BLaER1 (cell line): ENCODE measurements around the gene GRN.

Experiments used
- H3K27ac ChIP-seq: shearing (Covaris generic); formaldehyde crosslinking; 2 replicates; pipeline ENCODE4 v1.8.1; 2022
- H3K27me3 ChIP-seq: shearing (Covaris generic); formaldehyde crosslinking; 2 replicates; pipeline ENCODE4 v1.8.1; 2022
- H3K36me3 ChIP-seq: shearing (Covaris generic); formaldehyde crosslinking; 2 replicates; pipeline ENCODE4 v1.8.1; 2022
- H3K4me1 ChIP-seq: shearing (Covaris generic); formaldehyde crosslinking; 2 replicates; pipeline ENCODE4 v1.8.1; 2022
- H3K4me2 ChIP-seq: shearing (Covaris generic); formaldehyde crosslinking; 2 replicates; pipeline ENCODE4 v1.8.1; 2022
- H3K4me3 ChIP-seq: shearing (Covaris generic); formaldehyde crosslinking; 2 replicates; pipeline ENCODE4 v1.8.1; 2022
- H3K9ac ChIP-seq: shearing (Covaris generic); formaldehyde crosslinking; 2 replicates; pipeline ENCODE4 v1.8.1; 2022
- H3K9me3 ChIP-seq: shearing (Covaris generic); formaldehyde crosslinking; 2 replicates; pipeline ENCODE4 v1.8.1; 2022
- H4K20me1 ChIP-seq: shearing (Covaris generic); formaldehyde crosslinking; 2 replicates; pipeline ENCODE4 v1.8.1; 2022
- Cebpa-rat ChIP-seq: shearing (Covaris generic); IDR thresholded peaks from 2 replicates; pipeline ENCODE4 v1.8.1; 2022

Gene GRN

GRCh38 chr17:44383363-44383762 is 38.3 kb downstream of the GRN start:
- H4K20me1 ChIP-seq, result no peaks in the 10 kb centered on the region
- no peaks in the 10 kb centered on the region for H3K36me3 ChIP-seq
- no peak overlapping the region for H3K9ac ChIP-seq
- peaks cover 17% of the 10 kb centered on the region for H3K4me1 ChIP-seq
- H3K27ac ChIP-seq, result no peak overlapping the region
- TF ChIP-seq Cebpa-rat, result no peak
- no peaks in the 10 kb centered on the region for H3K27me3 ChIP-seq
- no peaks in the 10 kb centered on the region for H3K9me3 ChIP-seq
- no peak overlapping the region for H3K4me2 ChIP-seq
- no peak overlapping the region for H3K4me3 ChIP-seq

GRCh38 chr17:44383861-44384260 is 38.8 kb downstream of the GRN start:
- Histone ChIP-seq H3K9ac (no peak overlapping the region), H3K4me1 (peaks cover 17% of the 10 kb centered on the region), H4K20me1 (no peaks in the 10 kb centered on the region), H3K9me3 (no peaks in the 10 kb centered on the region), H3K36me3 (no peaks in the 10 kb centered on the region), H3K4me3 (no peak overlapping the region), H3K27ac (no peak overlapping the region), H3K27me3 (no peaks in the 10 kb centered on the region), H3K4me2 (no peak overlapping the region)
- TF ChIP-seq Cebpa-rat, result no peak

GRCh38 chr17:44384281-44384822 is 39.2 kb downstream of the GRN start:
- Histone ChIP-seq H3K4me3 (peak overlapping the region; percentile 69; the same call in 1 of the 2 replicates), H3K9me3 (no peaks in the 10 kb centered on the region), H3K36me3 (no peaks in the 10 kb centered on the region), H4K20me1 (no peaks in the 10 kb centered on the region), H3K27ac (no peak overlapping the region), H3K4me1 (peaks cover 20% of the 10 kb centered on the region), H3K9ac (no peak overlapping the region; the same call in 1 of the 2 replicates), H3K27me3 (no peaks in the 10 kb centered on the region), H3K4me2 (peak overlapping the region; percentile 99)
- TF ChIP-seq Cebpa-rat, result no peak

GRCh38 chr17:44384823-44385286 is 39.8 kb downstream of the GRN start:
- H3K9me3 ChIP-seq, result no peaks in the 10 kb centered on the region
- no peak for TF ChIP-seq Cebpa-rat
- no peaks in the 10 kb centered on the region for H3K27me3 ChIP-seq
- no peaks in the 10 kb centered on the region for H4K20me1 ChIP-seq
- peak overlapping the region; percentile 27; the same call in 1 of the 2 replicates for H3K27ac ChIP-seq
- no peaks in the 10 kb centered on the region for H3K36me3 ChIP-seq
- H3K4me2 ChIP-seq, result peak overlapping the region; percentile 99
- H3K4me3 ChIP-seq, result peak overlapping the region; percentile 69
- peak overlapping the region; percentile 56 for H3K9ac ChIP-seq
- peaks cover 25% of the 10 kb centered on the region for H3K4me1 ChIP-seq

- Histone ChIP-seq H3K27ac (peak overlapping the region; percentile 59), H3K4me2 (peak overlapping the region; percentile 99), H3K4me1 (peaks cover 31% of the 10 kb centered on the region), H3K9ac (peak overlapping the region; percentile 80), H3K4me3 (peak overlapping the region; percentile 69), H3K36me3 (no peaks in the 10 kb centered on the region), H3K27me3 (no peaks in the 10 kb centered on the region), H4K20me1 (no peaks in the 10 kb centered on the region), H3K9me3 (no peaks in the 10 kb centered on the region)
- TF ChIP-seq Cebpa-rat, result no peak
Measured at GRCh38 chr17:44385287-44386181, 40.4 kb downstream of the GRN start.

- no peak overlapping the region; the same call in 1 of the 2 replicates for H3K27ac ChIP-seq
- H3K27me3 ChIP-seq, result no peaks in the 10 kb centered on the region
- no peak for TF ChIP-seq Cebpa-rat
- H3K4me3 ChIP-seq, result peak overlapping the region; percentile 69
- H4K20me1 ChIP-seq, result no peaks in the 10 kb centered on the region
- peaks cover 37% of the 10 kb centered on the region for H3K4me1 ChIP-seq
- no peaks in the 10 kb centered on the region for H3K9me3 ChIP-seq
- no peak overlapping the region for H3K9ac ChIP-seq
- H3K36me3 ChIP-seq, result no peaks in the 10 kb centered on the region
- peak overlapping the region; percentile 99 for H3K4me2 ChIP-seq
Measured at GRCh38 chr17:44386182-44386525, 41.1 kb downstream of the GRN start.

GRCh38 chr17:44387804-44388203 is 42.7 kb downstream of the GRN start:
- Histone ChIP-seq H3K4me2 (no peak overlapping the region), H3K4me1 (peaks cover 37% of the 10 kb centered on the region), H3K9me3 (no peaks in the 10 kb centered on the region), H3K9ac (no peak overlapping the region), H3K27ac (no peak overlapping the region), H4K20me1 (no peaks in the 10 kb centered on the region), H3K27me3 (no peaks in the 10 kb centered on the region), H3K4me3 (no peak overlapping the region), H3K36me3 (no peaks in the 10 kb centered on the region)
- TF ChIP-seq Cebpa-rat, result no peak

- H3K4me3 ChIP-seq, result no peak within 1 kb of the TSS
- peak within 1 kb of the TSS; percentile 49 for H3K4me2 ChIP-seq
- no peaks in the 10 kb centered on the region for H3K36me3 ChIP-seq
- no peak within 1 kb of the TSS for H3K9ac ChIP-seq
- no peaks in the 10 kb centered on the region for H3K27me3 ChIP-seq
- no peaks in the 10 kb centered on the region for H3K9me3 ChIP-seq
- H4K20me1 ChIP-seq, result no peaks in the 10 kb centered on the region
- no peak for TF ChIP-seq Cebpa-rat
- no peak within 1 kb of the TSS for H3K27ac ChIP-seq
- peaks cover 37% of the 10 kb centered on the region for H3K4me1 ChIP-seq
Measured at GRCh38 chr17:44389281-44389680, 44.2 kb downstream of the GRN start, which contains the start of gene ITGA2B. ITGA2B (minus strand) TSS chr17:44389649; CDS start chr17:44389473, 176 bp downstream.

- no peak for TF ChIP-seq Cebpa-rat
- Histone ChIP-seq H3K9ac (no peak overlapping the region), H3K4me1 (peaks cover 34% of the 10 kb centered on the region), H3K4me3 (no peak overlapping the region), H3K27ac (no peak overlapping the region), H3K9me3 (no peaks in the 10 kb centered on the region), H3K36me3 (no peaks in the 10 kb centered on the region), H3K27me3 (no peaks in the 10 kb centered on the region), H4K20me1 (no peaks in the 10 kb centered on the region), H3K4me2 (peak overlapping the region; percentile 49)
Measured at GRCh38 chr17:44389723-44390202, 44.7 kb downstream of the GRN start.
